ENCODE data around the gene RNASE1.

RNASE1 gene

GRCh38 chr14:20807304-20808161, 4.9 kb upstream of the RNASE1 start:
- DNase-seq (ENCODE audit: low spot score): no peak

- DNase-seq (ENCODE audit: low spot score): no peak
Measured at GRCh38 chr14:20805485-20805884, 2.8 kb upstream of the RNASE1 start.

GRCh38 chr14:20803223-20803622, 579 bp upstream of the RNASE1 start:
- no peak for DNase-seq (ENCODE audit: low spot score)

GRCh38 chr14:20801726-20802125, 918 bp downstream of the RNASE1 start:
- no peak for DNase-seq (ENCODE audit: low spot score)

GRCh38 chr14:20799892-20800544, 2.6 kb downstream of the RNASE1 start:
- no peak for DNase-seq (ENCODE audit: low spot score)

- DNase-seq (ENCODE audit: low spot score): no peak
Measured at GRCh38 chr14:20799456-20799891, 3.2 kb downstream of the RNASE1 start.

- DNase-seq (ENCODE audit: low spot score): no peak
Measured at GRCh38 chr14:20798932-20799331, 3.7 kb downstream of the RNASE1 start.

GRCh38 chr14:20798318-20798717, 4.3 kb downstream of the RNASE1 start:
- DNase-seq (ENCODE audit: low spot score): no peak

GRCh38 chr14:20797164-20797563, 5.5 kb downstream of the RNASE1 start:
- no peak for DNase-seq (ENCODE audit: low spot score)

GRCh38 chr14:20794644-20795369, 7.8 kb downstream of the RNASE1 start:
- DNase-seq (ENCODE audit: low spot score): no peak

- DNase-seq (ENCODE audit: low spot score): no peak
Measured at GRCh38 chr14:20792556-20792955, 10.1 kb downstream of the RNASE1 start.

GRCh38 chr14:20791597-20791996, 11.0 kb downstream of the RNASE1 start:
- DNase-seq (ENCODE audit: low spot score): no peak

- DNase-seq (ENCODE audit: low spot score): no peak
Measured at GRCh38 chr14:20791187-20791586, 11.5 kb downstream of the RNASE1 start.

- no peak for DNase-seq (ENCODE audit: low spot score)
Measured at GRCh38 chr14:20790464-20791116, 12.1 kb downstream of the RNASE1 start.

- no peak for DNase-seq (ENCODE audit: low spot score)
Measured at GRCh38 chr14:20789230-20789813, 13.3 kb downstream of the RNASE1 start.

GRCh38 chr14:20787025-20787424, 15.6 kb downstream of the RNASE1 start:
- no peak for DNase-seq (ENCODE audit: low spot score)

GRCh38 chr14:20782280-20782890, 20.3 kb downstream of the RNASE1 start:
- DNase-seq (ENCODE audit: low spot score): peak; percentile 15

- DNase-seq (ENCODE audit: low spot score): no peak
Measured at GRCh38 chr14:20781803-20782202, 20.8 kb downstream of the RNASE1 start.

- DNase-seq (ENCODE audit: low spot score): no peak
Measured at GRCh38 chr14:20775901-20776300, 26.7 kb downstream of the RNASE1 start.

GRCh38 chr14:20775043-20775442, 27.6 kb downstream of the RNASE1 start:
- DNase-seq (ENCODE audit: low spot score): no peak

- DNase-seq (ENCODE audit: low spot score): no peak
Measured at GRCh38 chr14:20774258-20774824, 28.3 kb downstream of the RNASE1 start.
